ES-I3 (cell line): ENCODE data around the gene VSNL1.
A peak's percentile ranks its signal among the peaks of the same experiment; 100 is the strongest.

Source experiments
- H3K36me3 ChIP-seq: 2 replicates; pipeline ENCODE4 v1.6.1; 2013; ENCODE audit warnings: mild to moderate bottlenecking, low read length, control low read depth, moderate library complexity; ENCODE audit not compliant: insufficient read depth
- H3K4me1 ChIP-seq: 2 replicates; pipeline ENCODE4 v1.6.1; 2013; ENCODE audit warnings: mild to moderate bottlenecking, control low read depth, low read length; ENCODE audit not compliant: insufficient read depth
- H3K9ac ChIP-seq: 2 replicates; pipeline ENCODE4 v1.6.1; 2013; ENCODE audit warnings: low read depth, mild to moderate bottlenecking, low read length, moderate library complexity
- H3K9me3 ChIP-seq: 2 replicates; pipeline ENCODE4 v1.6.1; 2013; ENCODE audit warnings: mild to moderate bottlenecking, low read length, moderate library complexity; ENCODE audit not compliant: control insufficient read depth, insufficient read depth

VSNL1 gene

DNA sequence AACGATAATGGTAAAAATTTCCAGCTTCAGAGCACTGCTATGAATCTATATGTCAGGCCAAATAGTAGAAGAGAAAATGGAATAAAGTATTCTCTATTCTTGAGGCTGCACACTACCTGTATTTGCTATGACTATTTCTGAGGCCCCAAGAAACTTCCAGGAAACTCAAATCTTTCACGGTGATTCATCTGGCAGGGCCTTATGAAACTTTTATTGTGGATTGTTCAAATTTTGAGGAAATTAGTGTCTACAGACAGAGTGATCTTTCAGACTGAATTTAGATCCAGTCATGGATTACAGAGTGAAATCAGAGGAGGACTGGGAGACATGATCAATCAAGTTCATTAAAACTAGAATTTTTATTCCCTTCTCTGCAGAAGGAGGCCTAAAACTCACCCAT, 4.1 kb upstream of the VSNL1 start:
- no peaks in the 10 kb centered on the region for H3K36me3 ChIP-seq
- H3K4me1 ChIP-seq = peaks cover 6% of the 10 kb centered on the region
- no peaks in the 10 kb centered on the region for H3K9me3 ChIP-seq
- no peak overlapping the region for H3K9ac ChIP-seq

DNA sequence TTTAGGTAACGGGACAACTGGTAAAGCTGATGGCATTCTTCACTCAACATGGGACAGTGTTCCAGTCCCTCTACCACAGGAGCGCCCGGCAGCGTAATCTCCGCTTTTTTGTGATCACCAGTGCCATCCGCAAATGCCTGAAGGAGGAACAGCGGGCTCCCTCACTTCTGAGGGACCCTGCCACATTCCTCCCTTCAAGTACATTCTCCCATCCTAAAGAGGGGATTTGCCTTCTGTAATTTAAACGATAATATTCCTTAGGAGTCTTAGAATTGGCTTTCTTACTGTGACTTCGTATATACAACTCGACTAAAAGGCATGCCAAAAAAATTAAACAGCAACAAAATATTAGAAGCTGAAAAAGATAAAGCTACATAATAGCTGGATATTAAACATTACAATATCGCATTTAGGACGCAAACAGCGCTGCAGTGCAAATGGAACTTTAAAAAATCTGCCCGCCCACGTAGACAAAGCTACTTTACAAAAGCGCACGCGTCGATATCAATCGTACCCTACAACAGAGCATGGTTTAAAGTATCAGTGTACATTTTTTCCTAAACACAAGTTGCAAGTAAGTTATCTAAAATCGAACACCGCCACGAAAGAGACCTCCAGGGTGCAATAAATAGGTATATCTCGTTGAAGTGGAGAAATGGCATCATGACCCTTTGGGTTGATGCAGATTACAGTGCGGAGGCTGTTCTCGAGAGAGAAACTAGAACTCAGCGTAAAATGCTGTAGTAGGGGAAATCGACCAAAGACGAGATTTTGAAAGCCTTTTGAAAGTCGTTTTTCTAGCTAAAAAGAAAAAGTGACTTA, 2.3 kb upstream of the VSNL1 start:
- Histone ChIP-seq H3K4me1 (peaks cover 6% of the 10 kb centered on the region), H3K9ac (peak overlapping the region; percentile 81), H3K9me3 (no peaks in the 10 kb centered on the region), H3K36me3 (no peaks in the 10 kb centered on the region)

DNA sequence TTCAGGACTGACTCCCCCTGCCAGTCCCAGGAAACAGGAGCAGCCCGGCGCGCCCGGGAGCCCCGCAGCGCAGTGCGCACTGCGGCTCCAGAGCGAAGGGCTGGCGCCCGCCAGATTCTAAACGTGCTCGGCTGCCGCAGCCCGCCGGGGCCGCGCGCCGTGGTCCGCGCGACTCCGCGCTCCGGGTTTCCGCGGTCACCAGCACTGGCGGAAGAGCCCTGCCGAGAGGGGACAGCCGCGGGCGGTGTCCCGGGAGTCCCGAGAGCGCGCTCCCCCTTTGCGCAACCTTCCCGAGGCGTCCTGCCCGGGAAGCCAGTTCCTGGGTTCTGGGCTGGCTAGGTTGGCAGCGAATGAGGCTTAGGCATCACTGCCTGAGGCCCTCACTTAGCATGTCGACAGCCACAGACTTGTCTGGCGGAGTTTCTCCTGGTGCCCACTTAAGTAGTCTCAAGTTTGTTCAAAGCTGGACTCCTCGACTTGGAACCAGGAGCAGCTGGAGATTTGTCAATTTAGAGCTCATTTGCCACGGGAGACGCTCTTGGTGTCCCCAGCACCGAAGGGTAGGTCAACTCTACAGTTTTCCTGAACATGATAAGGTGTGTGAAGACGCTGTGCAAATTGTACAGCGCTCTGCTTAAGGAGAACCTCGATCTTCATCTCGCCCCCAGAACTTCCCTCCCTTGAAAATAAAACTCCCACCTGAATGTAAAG, 1.5 kb upstream of the VSNL1 start:
- Histone ChIP-seq H3K36me3 (no peaks in the 10 kb centered on the region), H3K9ac (peak overlapping the region; percentile 81), H3K4me1 (peaks cover 6% of the 10 kb centered on the region), H3K9me3 (no peaks in the 10 kb centered on the region)

DNA sequence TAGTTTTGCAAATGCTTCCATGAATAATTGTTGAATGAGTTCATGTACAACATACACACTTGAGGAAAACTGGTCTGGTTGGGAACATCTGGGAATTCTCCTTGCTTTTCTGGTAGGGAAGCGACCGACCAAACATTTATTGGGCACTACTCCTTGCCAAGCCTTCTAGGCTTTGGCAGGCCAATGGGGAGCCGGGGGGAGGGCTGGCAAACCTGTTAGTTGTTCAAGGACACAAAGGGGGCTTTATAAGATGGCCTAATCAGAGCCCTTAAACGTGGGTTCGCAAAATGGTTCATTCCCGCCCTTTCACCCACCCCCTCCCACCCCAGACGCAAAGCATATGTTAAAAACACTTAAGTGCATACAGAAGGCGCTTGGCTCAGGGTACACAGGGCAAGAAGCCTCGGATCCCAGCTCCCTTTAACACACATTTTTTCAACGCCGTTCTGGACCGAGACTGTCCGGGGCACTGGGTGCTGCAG, 844 bp upstream of the VSNL1 start:
- Histone ChIP-seq H3K4me1 (peaks cover 6% of the 10 kb centered on the region), H3K36me3 (no peaks in the 10 kb centered on the region), H3K9me3 (no peaks in the 10 kb centered on the region), H3K9ac (peak overlapping the region; percentile 81)

DNA sequence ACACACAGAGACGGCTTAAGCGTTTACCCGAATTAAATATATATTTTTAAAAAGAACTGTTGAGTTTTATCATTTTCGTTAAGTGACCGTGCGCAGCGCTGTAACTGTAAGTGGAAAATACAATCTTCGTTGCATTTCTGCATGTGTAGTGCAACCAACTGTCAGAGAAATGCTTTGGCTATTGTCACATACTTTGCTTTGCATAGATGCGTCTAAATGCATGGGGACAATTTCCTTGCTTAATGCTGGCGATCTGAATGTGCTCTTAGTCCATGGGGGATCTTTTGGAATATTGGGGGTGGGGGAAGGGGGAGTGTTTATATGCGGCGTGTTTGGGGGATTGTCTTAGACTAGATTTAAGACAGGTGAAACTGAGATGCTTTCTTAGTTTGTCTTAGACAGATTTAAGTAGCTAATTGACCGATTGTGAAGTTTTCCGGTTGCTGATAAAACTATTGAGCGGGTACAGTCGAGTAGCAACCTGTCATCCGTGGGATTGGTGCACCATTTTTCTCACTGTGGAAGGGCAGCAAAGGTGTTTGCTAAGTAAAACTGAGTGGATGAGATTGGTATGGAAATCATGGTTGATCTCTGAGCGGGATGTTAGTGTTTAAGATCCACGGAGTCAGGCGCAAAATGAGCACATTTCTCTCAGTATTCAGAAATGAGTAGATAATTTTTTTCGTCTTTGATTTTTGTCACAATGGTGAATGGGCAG, 476 bp downstream of the VSNL1 start:
- H3K36me3 ChIP-seq = no peaks in the 10 kb centered on the region
- H3K4me1 ChIP-seq = no peaks in the 10 kb centered on the region; the same call in none of the 2 replicates
- H3K9me3 ChIP-seq = no peaks in the 10 kb centered on the region
- H3K9ac ChIP-seq = peak overlapping the region; percentile 81

DNA sequence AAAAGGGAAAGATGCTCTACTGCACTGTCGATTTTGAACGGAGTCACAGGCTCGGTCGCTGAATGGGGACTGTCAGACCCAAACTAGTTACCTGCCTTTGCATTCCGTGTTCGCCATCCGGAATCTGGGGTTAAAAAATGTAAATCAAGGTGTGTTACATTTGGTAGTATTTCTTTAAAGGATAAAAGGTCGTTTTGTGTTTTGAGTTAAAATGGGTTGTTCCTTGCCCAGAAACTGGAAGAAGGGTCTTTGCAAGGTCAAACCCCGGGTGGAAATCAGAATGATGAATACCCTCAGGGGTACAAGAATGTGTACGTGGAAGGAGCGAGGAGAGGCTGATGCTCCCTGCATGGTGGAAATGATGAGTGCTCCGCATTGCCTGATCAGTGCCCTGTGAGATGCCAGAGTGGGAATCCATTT, 1.0 kb downstream of the VSNL1 start:
- Histone ChIP-seq H3K9me3 (no peaks in the 10 kb centered on the region), H3K9ac (peak overlapping the region; percentile 81), H3K36me3 (no peaks in the 10 kb centered on the region), H3K4me1 (peaks cover 2% of the 10 kb centered on the region)

DNA sequence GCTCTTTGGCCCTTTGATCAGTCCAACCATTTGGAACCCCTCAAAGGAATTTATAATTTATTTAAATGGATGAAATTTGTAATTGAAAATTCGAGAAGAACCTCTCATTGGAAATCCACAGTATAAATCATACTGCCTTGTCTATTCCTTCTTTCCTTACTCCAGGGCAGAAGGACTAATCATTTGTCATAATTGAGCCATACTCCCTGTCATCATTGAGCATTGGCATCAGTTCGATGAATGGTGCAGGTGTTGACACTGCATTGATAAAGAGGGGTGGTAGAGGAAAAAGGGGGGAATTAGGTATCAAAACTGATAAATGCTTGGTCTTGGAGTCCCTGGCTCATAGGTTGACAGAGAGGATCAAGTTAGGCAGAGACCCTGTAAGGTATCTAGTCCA, 2.0 kb downstream of the VSNL1 start:
- H3K9me3 ChIP-seq = no peaks in the 10 kb centered on the region
- peaks cover 11% of the 10 kb centered on the region for H3K4me1 ChIP-seq
- H3K36me3 ChIP-seq = no peaks in the 10 kb centered on the region
- peak overlapping the region; percentile 81 for H3K9ac ChIP-seq

DNA sequence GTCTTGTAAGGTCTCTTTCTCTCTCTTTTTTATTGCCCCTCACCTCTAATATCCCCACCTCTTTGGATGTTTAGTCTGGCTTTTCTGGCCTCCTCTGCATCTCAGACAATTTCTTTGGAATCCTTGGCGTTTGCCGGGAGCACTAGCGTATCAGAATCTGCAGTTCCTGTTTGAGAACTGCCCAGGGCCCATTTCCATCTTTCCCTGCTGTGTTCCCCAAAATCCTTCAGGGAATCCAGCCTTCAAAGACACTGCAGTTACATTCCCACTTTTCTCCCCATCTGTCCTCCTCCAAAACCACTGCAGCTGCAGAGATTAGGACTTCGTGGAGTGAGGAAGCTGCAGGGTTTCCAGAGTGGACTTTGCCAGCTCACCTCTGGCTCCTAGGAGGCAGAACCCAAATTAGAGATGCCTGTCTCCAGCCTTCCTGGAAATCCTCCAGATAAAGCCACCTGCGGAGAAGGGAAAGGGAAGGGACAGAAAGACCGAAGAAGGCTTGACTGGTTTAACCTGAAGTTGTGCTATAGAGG, 2.7 kb downstream of the VSNL1 start:
- H3K9ac ChIP-seq = peak overlapping the region; percentile 81
- H3K9me3 ChIP-seq = no peaks in the 10 kb centered on the region
- H3K4me1 ChIP-seq = peaks cover 18% of the 10 kb centered on the region
- H3K36me3 ChIP-seq = no peaks in the 10 kb centered on the region

DNA sequence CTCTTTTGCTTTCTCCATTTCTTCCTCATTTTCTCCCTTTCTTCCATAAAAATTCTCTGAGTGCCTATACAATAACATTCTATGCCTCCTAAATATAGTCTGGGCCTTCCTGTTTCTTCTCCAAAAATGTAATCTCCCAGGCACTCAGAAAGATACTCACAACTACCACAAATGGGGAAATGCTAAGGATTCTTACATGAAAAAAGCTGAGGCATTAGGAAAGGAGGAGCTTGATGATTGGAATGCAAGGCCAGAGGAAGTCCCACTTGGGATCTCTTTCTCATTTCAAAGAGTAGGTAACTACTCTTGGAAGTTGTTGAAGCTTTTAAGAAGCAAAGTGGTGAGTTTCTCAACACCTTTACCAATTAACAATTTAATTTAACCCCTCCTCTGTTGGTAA, 3.4 kb downstream of the VSNL1 start:
- H3K9ac ChIP-seq = peak overlapping the region; percentile 81
- H3K9me3 ChIP-seq = no peaks in the 10 kb centered on the region
- H3K36me3 ChIP-seq = no peaks in the 10 kb centered on the region
- peaks cover 23% of the 10 kb centered on the region for H3K4me1 ChIP-seq

DNA sequence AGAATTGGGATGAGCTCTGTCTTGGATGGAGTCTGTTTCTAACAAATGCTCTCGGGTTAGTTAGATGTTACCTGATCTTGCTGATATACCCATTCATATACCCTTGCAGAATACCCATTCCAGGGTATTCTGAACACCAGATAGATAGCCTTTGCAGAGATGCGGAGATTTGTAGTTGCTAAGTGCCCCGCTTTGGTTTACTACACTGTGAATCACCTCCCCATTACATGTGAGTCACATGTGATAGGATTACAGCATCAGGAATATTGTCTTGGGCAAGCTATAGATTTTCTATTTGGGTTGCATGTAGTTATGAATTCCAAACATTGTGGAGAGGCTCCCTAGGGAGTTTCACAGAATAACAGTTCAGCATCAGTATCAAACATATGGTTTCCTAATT, 3.8 kb downstream of the VSNL1 start:
- Histone ChIP-seq H3K4me1 (peaks cover 27% of the 10 kb centered on the region), H3K9ac (peak overlapping the region; percentile 31), H3K36me3 (no peaks in the 10 kb centered on the region), H3K9me3 (no peaks in the 10 kb centered on the region)

DNA sequence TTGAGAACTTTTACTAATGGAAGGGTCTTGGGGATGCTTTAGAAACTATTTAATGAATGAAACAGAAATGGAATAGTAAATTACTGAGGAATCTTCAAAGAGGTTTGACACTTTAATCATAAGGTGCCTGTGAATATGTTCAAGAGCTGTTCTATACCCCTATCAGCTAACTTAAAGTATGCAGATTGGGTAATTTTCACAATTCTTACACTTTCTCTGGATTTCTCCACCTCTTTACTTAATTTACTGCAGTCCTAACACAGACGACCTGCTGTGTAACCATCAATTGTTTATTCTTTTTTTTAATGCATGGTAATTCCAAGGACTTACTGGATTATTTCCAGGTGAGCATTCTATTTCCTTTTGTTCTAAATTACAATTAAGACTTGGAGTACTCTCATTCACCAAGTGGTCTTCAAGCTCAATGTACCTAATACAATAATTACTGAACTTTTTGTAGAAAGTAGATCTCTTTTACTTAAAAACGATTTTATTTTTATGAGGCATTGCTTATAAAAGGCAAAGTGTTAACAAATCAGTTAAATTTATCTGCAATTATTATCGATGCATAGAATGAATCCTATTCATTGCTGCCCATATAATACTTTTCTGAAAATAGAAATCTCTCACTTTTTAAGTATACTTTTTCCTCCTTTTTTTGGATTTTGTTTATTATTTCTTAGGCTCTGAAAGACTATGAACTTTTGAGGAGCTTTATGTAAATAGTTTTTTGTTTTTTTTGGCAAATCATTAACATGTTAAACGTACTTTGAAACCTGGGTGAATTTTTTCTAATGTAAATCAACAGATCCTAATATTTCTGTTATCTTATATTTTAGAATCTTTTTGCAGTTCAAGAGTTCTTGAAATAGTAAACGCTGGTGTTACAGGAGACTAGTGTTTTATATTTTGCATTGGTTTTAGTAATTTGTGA, 5.5 kb downstream of the VSNL1 start:
- Histone ChIP-seq H3K9me3 (no peaks in the 10 kb centered on the region), H3K4me1 (peaks cover 28% of the 10 kb centered on the region), H3K36me3 (no peaks in the 10 kb centered on the region; the same call in 1 of the 2 replicates), H3K9ac (peak overlapping the region; percentile 24; the same call in 1 of the 2 replicates)

DNA sequence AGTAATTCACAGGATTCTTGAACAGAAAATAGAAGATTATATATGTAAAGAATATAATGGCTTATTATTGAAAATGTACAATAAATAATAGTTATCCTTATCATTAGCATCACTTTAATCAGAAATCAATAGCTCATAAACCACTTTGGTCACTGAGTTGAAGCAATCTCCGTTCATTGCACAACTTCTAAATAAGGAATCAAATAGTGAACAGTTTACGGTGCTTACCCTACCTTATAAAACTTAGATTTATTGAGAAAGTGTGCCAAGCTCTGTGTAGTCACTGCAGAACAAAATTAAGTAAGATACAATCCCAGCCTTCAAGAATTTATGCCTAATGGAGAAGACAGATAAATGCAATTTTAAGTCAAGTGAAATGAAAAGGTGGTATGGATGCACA, 6.7 kb downstream of the VSNL1 start:
- Histone ChIP-seq H3K4me1 (peaks cover 28% of the 10 kb centered on the region), H3K9me3 (no peaks in the 10 kb centered on the region), H3K9ac (no peak overlapping the region), H3K36me3 (no peaks in the 10 kb centered on the region; the same call in 1 of the 2 replicates)

DNA sequence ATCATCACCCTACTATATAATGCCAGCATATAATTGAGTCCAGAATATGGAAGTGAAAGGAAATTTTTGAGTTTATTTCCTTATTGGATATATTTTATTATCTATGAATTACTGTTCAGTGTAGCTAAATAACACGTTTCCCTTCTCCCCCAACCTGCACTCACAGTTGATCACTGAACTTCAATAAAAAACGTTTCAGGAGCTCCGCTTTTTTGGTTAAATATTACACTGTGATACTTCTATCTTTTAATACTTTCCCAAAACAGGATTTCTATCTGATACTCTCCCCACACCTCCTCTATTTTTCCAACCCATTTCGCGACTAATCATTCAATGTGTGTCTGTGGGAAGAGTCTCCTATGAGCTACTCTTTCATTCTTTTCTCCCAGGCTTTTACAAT, 7.2 kb downstream of the VSNL1 start:
- H3K9me3 ChIP-seq = no peaks in the 10 kb centered on the region
- H3K36me3 ChIP-seq = no peaks in the 10 kb centered on the region; the same call in 1 of the 2 replicates
- no peak overlapping the region for H3K9ac ChIP-seq
- peaks cover 29% of the 10 kb centered on the region for H3K4me1 ChIP-seq
